Activated CD4-positive, alpha-beta T cell treated with anti-CD3 and anti-CD28 coated beads, Interleukin-2, amount 10 ng/mL, durations not matched to agents 7 days and 5 days (primary cell): ENCODE measurements around the gene KRT14. TPM values are rescaled to one million over a fixed set of nuclear protein-coding genes. Genes with fewer than 3 reads are reported as not detected.

Experiments used
- CTCF ChIA-PET: fragments of 350-600 bp; sonication (Branson Sonifier 250); formaldehyde crosslinking; loops from one replicate; lab custom pipeline; 2021; ENCODE audit warnings: antibody characterized with exemption; lab: Charles Lee
- POLR2A ChIA-PET: fragments of 350-600 bp; sonication (Branson Sonifier 250); formaldehyde crosslinking; loops from one replicate; lab custom pipeline; 2021; ENCODE audit warnings: antibody characterized with exemption; lab: Charles Lee
- DNase-seq: peaks from one replicate; pipeline ENCODE4 v3.0.0-alpha.2; 2020
- H3K27ac Mint-ChIP-seq: one replicate; pipeline ENCODE4 v1.8.0; 2021; ENCODE audit warnings: mild to moderate bottlenecking, moderate library complexity, mixed read lengths
- H3K27me3 Mint-ChIP-seq: one replicate; pipeline ENCODE4 v1.8.0; 2021; ENCODE audit warnings: mixed read lengths
- H3K36me3 Mint-ChIP-seq: one replicate; pipeline ENCODE4 v1.8.0; 2021; ENCODE audit warnings: low read depth, mixed read lengths
- H3K4me1 Mint-ChIP-seq: one replicate; pipeline ENCODE4 v1.8.0; 2021; ENCODE audit warnings: mixed read lengths
- H3K4me3 Mint-ChIP-seq: one replicate; pipeline ENCODE4 v1.8.0; 2021; ENCODE audit warnings: mild to moderate bottlenecking, moderate library complexity, mixed read lengths
- H3K9me3 Mint-ChIP-seq: one replicate; pipeline ENCODE4 v1.8.0; 2021; ENCODE audit warnings: mixed read lengths
- total RNA-seq, 2 experiments: library from RNA; stranded (reverse); gene quantifications; one replicate each; pipeline ENCODE4 v1.2.3, GENCODE V29; 2021

Gene KRT14
- total RNA-seq, 2 experiments from 2014 or later: not detected

GRCh38 chr17:41553987-41554680 lies 32.6 kb downstream of the KRT14 start:
- Mint-ChIP-seq H3K36me3 (no peaks in the 10 kb centered on the region), H3K27ac (no peak overlapping the region), H3K27me3 (peaks cover 12% of the 10 kb centered on the region), H3K4me1 (peaks cover 5% of the 10 kb centered on the region), H3K4me3 (no peak overlapping the region), H3K9me3 (no peaks in the 10 kb centered on the region)
- no peak for DNase-seq
- ChIA-PET POLR2A (no interaction called here), CTCF (interaction anchor here (1.3 to 2.5 kb wide), 3 partner anchors 108 to 112 kb away, joined by 3 to 13 read pairs (median 4); no protein-coding TSS in a partner anchor)

GRCh38 chr17:41553176-41553575 lies 33.5 kb downstream of the KRT14 start:
- CTCF ChIA-PET: interaction anchor here (1.3 to 2.5 kb wide), 3 partner anchors 109 to 115 kb away, joined by 3 to 13 read pairs (median 3); no protein-coding TSS in a partner anchor
- POLR2A ChIA-PET: no interaction called here
- Mint-ChIP-seq H3K9me3 (no peaks in the 10 kb centered on the region), H3K4me1 (peaks cover 13% of the 10 kb centered on the region), H3K36me3 (no peaks in the 10 kb centered on the region), H3K27me3 (peaks cover 8% of the 10 kb centered on the region), H3K27ac (no peak overlapping the region), H3K4me3 (no peak overlapping the region)
- no peak for DNase-seq

DNA sequence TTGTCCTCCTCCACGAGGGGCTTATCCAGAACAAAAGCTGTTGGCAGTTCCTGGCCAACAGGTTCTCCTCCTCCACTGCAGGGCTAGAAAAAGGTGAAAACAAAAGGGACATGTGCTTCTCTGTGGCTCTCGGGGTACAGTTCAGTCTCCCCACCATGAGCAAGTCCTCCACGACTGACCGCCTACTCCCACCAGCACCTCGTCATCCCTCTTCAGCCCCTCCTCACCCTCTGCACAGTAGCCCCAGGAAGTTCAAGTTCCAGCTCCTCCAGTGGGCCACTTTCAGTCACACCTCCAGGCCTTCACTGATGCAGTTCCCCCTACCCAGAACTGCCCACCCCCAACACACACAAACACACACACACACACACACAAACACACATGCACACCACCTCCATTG lies 34.2 kb downstream of the KRT14 start:
- ChIA-PET POLR2A (no interaction called here), CTCF (interaction anchor here (1.1 to 2.5 kb wide), 4 partner anchors 10 to 115 kb away, joined by 3 to 13 read pairs (median 4); no protein-coding TSS in a partner anchor)
- no peak overlapping the region for H3K27ac Mint-ChIP-seq
- H3K4me3 Mint-ChIP-seq: no peak overlapping the region
- peaks cover 1% of the 10 kb centered on the region for H3K9me3 Mint-ChIP-seq
- H3K36me3 Mint-ChIP-seq: no peaks in the 10 kb centered on the region
- H3K4me1 Mint-ChIP-seq: peaks cover 19% of the 10 kb centered on the region
- no peak for DNase-seq
- H3K27me3 Mint-ChIP-seq: peaks cover 2% of the 10 kb centered on the region

DNA sequence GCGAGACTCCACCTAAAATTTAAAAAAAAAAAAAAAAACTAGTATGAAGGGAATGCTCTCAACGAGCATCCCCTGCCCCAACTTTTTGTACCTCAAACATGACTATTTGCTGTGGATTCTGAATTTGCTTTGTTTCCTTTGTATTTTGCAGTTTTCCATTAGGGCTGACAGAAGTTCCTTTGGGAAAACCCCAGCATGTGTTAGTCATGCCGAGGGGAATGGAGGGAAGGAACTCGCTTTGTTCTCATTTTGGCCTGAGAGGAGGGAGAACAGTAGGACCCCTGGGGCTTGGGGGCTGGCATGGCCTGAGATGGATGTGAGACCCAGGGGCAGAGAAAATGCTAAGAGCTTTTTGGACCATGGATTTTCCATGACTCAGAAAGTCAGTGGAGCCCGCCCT lies 35.3 kb downstream of the KRT14 start:
- DNase-seq: no peak
- Mint-ChIP-seq H3K9me3 (peaks cover 7% of the 10 kb centered on the region), H3K27ac (no peak overlapping the region)

GRCh38 chr17:41549596-41550039 lies 37.1 kb downstream of the KRT14 start:
- no peak for DNase-seq
- ChIA-PET CTCF (interaction anchor here (0.6 to 4.3 kb wide), 48 partner anchors 9 to 939 kb away, joined by 3 to 52 read pairs (median 6); partner anchors contain the start of genes KRT15 and KRT33B), POLR2A (no interaction called here)
- Mint-ChIP-seq H3K36me3 (no peaks in the 10 kb centered on the region), H3K27ac (no peak overlapping the region), H3K27me3 (peaks cover 2% of the 10 kb centered on the region), H3K4me3 (no peak overlapping the region), H3K4me1 (peaks cover 19% of the 10 kb centered on the region), H3K9me3 (peaks cover 7% of the 10 kb centered on the region)

More for the DNA sequence above, 35.3 kb downstream of the KRT14 start:
- peaks cover 19% of the 10 kb centered on the region for H3K4me1 Mint-ChIP-seq
- H3K36me3 Mint-ChIP-seq: no peaks in the 10 kb centered on the region
- H3K4me3 Mint-ChIP-seq: no peak overlapping the region
- ChIA-PET POLR2A (no interaction called here), CTCF (interaction anchor here (1.1 to 4.0 kb wide), 4 partner anchors 8 to 111 kb away, joined by 3 to 18 read pairs (median 8); no protein-coding TSS in a partner anchor)
- peaks cover 2% of the 10 kb centered on the region for H3K27me3 Mint-ChIP-seq

GRCh38 chr17:41548844-41549595 lies 37.7 kb downstream of the KRT14 start:
- DNase-seq: peak; percentile 89
- peaks cover 7% of the 10 kb centered on the region for H3K9me3 Mint-ChIP-seq
- ChIA-PET POLR2A (no interaction called here), CTCF (interaction anchor here (0.6 to 4.3 kb wide), 61 partner anchors 9 to 986 kb away, joined by 3 to 52 read pairs (median 5); partner anchors contain the start of genes KRT15 and KRT33B)
- peak overlapping the region; percentile 25 for H3K4me3 Mint-ChIP-seq
- H3K27me3 Mint-ChIP-seq: peaks cover 2% of the 10 kb centered on the region
- peaks cover 19% of the 10 kb centered on the region for H3K4me1 Mint-ChIP-seq
- peak overlapping the region; percentile 80 for H3K27ac Mint-ChIP-seq
- no peaks in the 10 kb centered on the region for H3K36me3 Mint-ChIP-seq

GRCh38 chr17:41547921-41548843 lies 38.5 kb downstream of the KRT14 start:
- Mint-ChIP-seq H3K36me3 (no peaks in the 10 kb centered on the region), H3K9me3 (peaks cover 7% of the 10 kb centered on the region), H3K4me3 (no peak overlapping the region), H3K27ac (peak overlapping the region; percentile 80), H3K27me3 (no peaks in the 10 kb centered on the region), H3K4me1 (peaks cover 19% of the 10 kb centered on the region)
- ChIA-PET CTCF (interaction anchor here (0.6 to 4.3 kb wide), 50 partner anchors 8 to 985 kb away, joined by 3 to 52 read pairs (median 5); partner anchors contain the start of genes KRT15 and KRT33B), POLR2A (no interaction called here)
- DNase-seq: no peak

- ChIA-PET CTCF (interaction anchor here (1.4 to 4.3 kb wide), 8 partner anchors 11 to 637 kb away, joined by 3 to 52 read pairs (median 24); no protein-coding TSS in a partner anchor), POLR2A (no interaction called here)
- DNase-seq: no peak
- Mint-ChIP-seq H3K27ac (no peak overlapping the region), H3K4me3 (no peak overlapping the region), H3K4me1 (peaks cover 19% of the 10 kb centered on the region), H3K27me3 (peaks cover 3% of the 10 kb centered on the region), H3K36me3 (no peaks in the 10 kb centered on the region), H3K9me3 (peaks cover 7% of the 10 kb centered on the region)
These were observed 39.3 kb downstream of the KRT14 start for GRCh38 chr17:41547378-41547841.

DNA sequence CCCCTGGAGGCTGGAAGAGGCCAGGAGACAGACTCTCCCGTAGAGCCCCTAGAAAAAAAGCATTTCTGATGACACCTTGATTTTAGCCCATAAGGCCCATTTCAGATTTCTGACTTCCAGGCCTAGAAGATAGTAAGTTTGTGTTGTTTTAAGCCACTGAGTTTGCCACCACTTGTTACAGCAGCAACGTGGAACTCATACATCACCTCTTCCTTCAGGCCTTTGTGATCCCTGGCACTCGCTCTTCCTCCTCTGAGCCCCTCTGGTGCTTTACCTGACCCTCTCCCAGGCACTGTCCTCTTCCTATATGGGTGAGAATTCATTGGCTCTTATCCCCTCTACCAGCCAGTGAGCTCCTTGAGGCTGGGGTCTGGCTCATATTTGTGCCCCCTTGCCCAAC lies 39.9 kb downstream of the KRT14 start:
- no peak overlapping the region for H3K4me3 Mint-ChIP-seq
- H3K4me1 Mint-ChIP-seq: peaks cover 19% of the 10 kb centered on the region
- CTCF ChIA-PET: interaction anchor here (1.4 to 4.3 kb wide), 3 partner anchors 10 to 19 kb away, joined by 3 to 30 read pairs (median 5); no protein-coding TSS in a partner anchor
- H3K9me3 Mint-ChIP-seq: peaks cover 7% of the 10 kb centered on the region
- no peak for DNase-seq
- H3K27me3 Mint-ChIP-seq: peaks cover 5% of the 10 kb centered on the region
- POLR2A ChIA-PET: no interaction called here
- no peak overlapping the region for H3K27ac Mint-ChIP-seq
- no peaks in the 10 kb centered on the region for H3K36me3 Mint-ChIP-seq

GRCh38 chr17:41545829-41546410 lies 40.8 kb downstream of the KRT14 start:
- Mint-ChIP-seq H3K4me1 (peaks cover 19% of the 10 kb centered on the region), H3K27ac (no peak overlapping the region), H3K27me3 (peaks cover 5% of the 10 kb centered on the region), H3K4me3 (no peak overlapping the region), H3K36me3 (no peaks in the 10 kb centered on the region), H3K9me3 (peaks cover 7% of the 10 kb centered on the region)
- ChIA-PET POLR2A (no interaction called here), CTCF (interaction anchor here (1.3 to 1.4 kb wide), 2 partner anchors 12 to 120 kb away, joined by 5 to 6 read pairs; no protein-coding TSS in a partner anchor)
- no peak for DNase-seq

GRCh38 chr17:41544935-41545334 lies 41.8 kb downstream of the KRT14 start:
- H3K36me3 Mint-ChIP-seq: no peaks in the 10 kb centered on the region
- no peak overlapping the region for H3K27ac Mint-ChIP-seq
- H3K27me3 Mint-ChIP-seq: peaks cover 5% of the 10 kb centered on the region
- CTCF ChIA-PET: interaction anchor here (0.8 to 1.3 kb wide), 2 partner anchors 10 to 121 kb away, joined by 4 to 6 read pairs; no protein-coding TSS in a partner anchor
- DNase-seq: no peak
- H3K4me3 Mint-ChIP-seq: no peak overlapping the region
- peaks cover 7% of the 10 kb centered on the region for H3K9me3 Mint-ChIP-seq
- POLR2A ChIA-PET: interaction anchor here (0.5 to 0.7 kb wide), 2 partner anchors 14 to 624 kb away, joined by 3 read pairs; no protein-coding TSS in a partner anchor
- H3K4me1 Mint-ChIP-seq: peaks cover 19% of the 10 kb centered on the region
